Stimulated activated CD4-positive, alpha-beta T cell treated with anti-CD3 and anti-CD28 coated beads, Interleukin-15, amount 100 ng/mL, for 24 hours (primary cell): ENCODE data around the gene FAM240A.

Experiments used
- DNase-seq: peaks from one replicate; pipeline ENCODE4 v3.0.0-alpha.2; 2020

The FAM240A gene

DNA sequence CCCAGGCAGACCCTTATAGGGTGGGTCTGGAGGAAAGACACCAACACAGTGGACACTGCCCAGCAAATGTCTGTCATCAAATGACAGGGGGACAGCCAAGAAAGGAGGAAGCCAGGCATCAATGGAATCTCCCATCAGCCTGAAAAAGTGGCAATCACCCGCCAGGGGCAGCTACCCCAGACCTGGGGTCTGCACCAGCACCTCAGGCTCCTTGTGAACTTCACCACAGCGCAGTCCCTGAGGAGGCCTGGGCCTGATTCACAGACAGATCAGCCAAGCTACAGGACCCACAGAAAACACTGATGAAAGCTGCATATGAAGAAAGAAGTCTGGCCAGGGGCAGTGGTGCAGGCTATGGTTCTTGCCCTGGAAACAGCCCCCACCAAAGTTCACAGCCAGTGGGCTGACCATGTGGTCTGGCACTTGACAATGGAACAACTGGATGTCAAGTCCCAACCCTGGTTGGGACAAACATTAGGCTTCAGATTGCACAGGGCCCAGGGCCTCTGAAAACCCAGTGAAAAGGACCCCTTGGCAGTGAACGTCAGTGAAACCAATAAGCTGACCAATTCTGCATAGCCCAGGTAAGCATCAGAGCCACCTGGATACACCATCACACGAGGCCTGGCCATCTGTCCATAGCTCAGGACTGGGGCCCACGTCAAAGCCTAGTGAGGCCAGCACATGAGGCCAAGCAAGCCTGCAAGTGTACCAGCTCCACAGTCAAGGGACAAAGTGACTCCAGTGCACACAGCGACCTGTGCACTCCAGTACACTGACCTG, 52.1 kb downstream of the FAM240A start:
- no peak for DNase-seq

DNA sequence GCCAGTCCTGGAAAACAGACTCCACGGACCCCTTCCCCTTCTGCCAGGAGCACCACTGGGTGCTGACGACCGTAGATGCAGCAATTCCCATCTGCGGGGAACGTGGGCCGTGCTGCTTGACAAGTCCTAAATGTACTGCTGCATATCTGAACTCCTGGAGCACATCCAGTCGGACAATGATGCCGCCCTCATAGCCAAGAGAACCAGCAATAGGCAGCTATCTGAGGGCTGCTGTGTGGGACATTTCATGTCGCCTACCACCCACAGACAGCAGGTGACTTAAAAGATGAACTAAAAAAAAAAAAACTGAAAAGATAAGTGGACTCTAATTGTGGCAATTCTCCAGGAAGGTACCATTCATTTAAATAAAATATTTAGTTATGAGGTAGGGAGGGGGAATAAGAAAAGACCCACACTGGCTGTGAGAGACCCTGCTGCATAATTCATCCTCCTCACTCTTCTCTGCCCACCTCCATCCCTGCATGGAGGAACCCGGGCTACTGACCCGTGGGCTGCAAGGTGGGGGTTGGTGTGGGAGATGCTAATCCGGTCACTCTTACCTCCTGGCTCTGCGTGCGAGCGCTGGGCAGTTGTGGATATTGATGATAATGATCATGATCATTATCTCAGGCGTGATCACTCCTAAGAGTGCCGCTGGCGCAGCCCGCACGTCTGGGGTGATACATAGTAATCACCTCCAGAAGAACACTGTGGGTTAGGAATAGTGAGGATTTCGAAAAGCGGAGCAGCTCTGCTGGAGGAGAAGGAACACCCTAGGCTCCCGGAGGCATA, 52.8 kb downstream of the FAM240A start:
- no peak for DNase-seq

DNA sequence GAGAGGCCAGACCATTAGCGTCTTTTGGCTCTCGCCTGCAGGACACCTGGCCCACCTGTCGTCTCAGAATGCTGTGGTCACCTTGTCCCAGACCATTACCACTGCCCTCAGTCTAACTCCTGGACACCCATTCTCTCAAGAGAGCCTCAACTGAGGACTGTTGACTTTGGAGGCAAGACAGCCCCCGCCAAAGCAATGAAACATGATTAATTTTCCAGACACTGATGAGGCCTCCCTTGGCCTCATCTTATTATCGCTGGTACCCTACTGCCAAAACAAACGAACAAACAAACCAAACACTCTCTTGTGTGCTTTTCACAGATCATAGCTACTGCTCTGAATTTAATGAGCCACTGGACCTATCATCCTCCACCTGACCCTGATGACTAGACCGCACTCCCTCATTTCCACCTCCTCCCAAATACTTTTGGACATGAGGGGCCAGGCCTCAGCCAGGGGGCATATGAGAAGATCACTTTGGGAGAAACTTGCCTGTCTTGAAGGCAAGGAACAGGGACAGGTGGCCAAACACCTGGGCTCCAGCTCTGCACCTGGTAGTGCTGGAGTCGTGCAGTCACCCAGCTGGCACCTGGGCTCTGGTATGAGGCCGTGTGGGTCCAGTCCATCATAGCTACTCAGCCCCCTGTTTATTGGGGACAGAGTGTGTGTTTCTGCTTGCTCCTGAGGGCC, 53.6 kb downstream of the FAM240A start:
- DNase-seq: no peak

DNA sequence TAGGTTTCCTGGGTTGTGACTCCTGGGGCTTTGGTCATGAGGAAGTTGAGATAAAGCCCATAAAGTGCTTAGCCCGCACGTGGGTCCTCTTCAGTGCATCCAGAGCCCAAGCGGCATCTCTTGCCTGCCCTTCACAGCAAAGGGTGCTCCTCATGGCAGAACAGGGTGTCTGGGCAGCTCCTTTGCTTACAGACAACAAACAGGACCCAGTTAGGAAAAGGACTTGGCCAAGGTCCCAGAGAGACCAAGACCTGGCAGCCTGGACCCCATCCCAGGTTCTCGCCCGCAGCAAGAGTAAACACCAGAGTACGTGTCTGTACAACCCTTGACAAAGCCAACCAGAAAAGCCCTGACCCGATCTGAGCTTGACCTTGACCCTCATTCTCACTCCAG, 54.1 kb downstream of the FAM240A start:
- DNase-seq: no peak

DNA sequence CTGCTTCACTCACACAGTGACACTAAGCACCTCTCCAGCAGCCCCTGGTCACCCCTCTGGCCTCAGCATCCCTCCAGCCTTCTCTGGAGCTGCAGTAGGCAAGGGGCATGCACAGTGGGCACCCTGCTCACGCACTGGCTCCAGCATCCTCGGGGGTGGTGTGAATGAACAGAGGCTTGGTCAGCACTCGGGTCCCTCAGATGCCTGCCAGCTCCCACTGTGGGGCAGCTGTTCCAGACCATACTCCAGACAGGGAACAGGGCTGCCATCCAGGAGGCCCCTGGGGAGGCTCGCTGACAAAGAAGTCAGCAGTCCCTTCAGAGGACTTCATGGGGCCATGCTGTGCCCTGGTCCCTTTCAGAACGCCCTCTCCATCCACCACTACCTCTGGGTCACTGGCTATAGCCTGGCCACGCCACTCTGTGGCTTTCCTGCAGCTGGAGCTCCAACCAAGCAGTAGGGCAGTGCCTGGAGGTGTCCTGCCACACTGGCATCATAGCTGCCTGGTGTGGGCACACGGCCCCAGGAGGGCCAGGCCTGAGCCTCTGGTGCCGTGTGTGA, 54.8 kb downstream of the FAM240A start:
- DNase-seq: no peak

DNA sequence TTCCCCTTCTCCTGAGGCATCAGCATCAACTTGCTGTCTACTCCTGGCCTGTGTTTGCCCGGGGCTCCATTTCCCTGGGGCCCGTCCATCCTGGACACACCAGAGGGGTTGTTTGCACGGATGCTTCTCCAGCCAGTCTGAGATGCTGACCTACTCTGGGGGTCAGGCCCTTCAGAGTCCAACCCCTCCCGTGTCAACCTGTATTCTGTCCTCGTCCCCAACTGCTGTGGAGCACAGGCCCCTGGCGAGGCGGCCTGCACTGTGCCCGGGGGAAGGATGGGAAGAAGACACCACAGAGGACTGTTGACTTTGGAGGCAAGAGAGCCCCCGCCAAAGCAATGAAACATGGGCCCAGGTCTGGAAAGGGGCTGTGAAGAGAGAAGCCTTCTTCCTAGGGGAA, 55.3 kb downstream of the FAM240A start:
- no peak for DNase-seq

DNA sequence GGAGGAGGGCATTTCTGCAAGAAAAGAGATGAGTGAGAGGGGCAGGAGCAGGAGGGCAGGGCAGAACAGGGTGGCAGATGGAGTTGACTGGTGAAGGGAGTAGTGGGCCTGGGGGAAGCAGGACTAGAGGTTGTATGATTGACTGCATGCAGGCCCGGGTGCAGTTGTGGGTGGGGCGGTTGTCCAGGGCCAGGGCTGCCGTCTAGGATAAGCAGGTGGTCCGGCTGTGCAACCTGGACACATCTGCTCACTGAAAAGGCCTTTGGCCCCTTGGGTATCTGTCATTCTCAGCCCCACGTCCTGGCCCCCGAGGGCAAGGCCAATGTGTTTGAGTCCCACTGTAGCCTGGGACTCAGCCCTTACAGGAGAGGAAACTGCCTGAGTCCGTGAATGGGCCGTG, 55.8 kb downstream of the FAM240A start:
- no peak for DNase-seq

DNA sequence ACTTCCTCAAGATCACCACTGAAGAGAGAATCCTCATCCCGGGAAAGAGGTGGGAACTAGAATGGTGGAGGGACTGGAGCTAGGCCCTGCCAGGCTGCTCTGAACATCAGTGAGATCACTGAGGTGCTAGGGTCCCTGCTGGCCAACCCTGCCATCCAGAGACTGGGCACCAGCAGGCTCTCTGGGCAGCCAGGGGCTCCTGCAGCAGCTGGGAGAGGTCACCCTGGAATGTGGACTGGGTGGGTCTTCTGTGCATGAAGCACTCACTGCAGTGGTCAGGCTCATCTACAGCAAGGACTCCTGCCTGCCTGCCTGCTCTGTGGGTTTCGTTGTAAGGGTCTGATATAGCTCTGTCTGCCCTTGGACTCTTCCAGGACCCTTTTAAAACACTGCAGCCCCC, 56.3 kb downstream of the FAM240A start:
- DNase-seq: no peak

DNA sequence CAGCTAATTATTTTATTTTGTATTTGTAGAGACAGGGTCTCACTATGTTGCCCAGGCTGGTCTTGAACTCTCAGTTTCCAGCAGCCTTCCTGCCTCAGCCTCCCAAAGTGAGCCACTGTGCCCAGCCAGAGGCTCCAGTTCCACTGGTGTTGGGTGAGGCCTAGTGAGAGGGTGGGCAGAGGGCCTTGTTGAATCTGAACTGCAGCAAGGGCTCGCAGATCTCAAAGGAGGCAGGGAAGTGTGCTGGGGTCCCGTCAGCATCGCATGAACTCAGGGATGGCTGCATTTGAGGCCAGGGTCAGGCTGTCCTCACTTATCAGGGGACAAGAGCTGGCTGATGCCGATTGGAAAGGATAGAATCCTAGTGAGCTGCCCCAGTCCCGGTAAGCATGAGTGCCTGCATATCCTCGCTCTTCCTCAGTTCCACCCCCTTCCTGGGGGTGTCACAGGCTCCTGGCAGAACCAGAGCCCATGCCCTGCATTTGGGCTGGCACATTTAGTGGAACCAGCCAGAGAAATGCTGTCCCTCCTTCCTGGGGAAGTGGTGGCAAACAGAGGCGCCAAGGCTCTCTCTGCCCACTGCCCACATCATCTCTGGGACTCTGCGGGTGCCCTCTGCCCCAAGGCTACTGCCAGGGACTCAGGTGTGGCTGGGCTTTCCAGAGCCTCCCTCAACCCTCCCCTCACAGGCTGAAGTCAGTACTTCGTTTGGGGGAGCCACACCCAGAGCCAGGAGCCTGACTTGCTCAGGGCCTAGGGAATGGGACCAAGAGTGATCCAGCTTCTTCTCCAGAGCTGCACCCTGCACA, 57.1 kb downstream of the FAM240A start:
- no peak for DNase-seq

DNA sequence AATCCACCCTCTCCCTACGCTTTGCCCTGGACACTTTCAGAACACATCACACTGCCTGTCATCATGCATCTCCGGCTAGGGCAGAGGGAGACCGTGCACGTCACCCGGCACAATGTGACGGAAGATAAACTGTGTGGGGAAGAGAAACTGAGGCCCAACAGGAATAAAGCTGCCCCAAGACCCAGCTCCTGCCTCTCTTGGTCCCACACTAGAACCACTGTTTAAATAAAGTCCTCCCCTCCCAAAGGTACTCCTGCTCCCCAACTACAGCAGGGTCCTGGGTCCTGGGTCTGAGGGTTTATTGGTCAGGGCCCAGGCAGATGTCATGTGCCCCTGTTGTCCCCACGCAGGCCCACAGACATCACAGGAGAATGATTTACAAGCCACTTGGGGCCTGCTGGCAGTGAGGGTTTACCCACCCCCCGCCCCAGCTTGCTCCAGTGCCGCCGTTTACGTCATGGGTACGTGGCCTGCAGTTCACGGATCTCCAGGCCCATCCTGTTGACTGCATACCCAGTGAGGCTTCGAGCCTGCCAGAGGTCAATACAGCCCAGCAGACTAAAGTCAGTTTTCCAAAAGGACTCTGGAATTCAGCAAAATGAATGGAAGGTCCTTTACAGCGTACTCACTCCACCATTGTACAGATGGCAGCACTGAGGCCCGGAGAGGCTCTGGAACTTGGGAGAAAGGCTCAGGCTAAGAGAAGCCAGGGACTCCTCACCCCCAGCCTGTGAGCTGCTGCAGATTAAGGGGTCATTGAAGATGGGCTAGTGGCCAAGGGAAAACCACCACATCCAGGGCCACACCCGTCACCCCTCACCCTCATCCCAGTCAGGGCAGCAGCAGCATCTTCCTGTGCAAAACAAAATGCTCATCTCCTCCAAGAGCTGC, 57.9 kb downstream of the FAM240A start:
- no peak for DNase-seq

DNA sequence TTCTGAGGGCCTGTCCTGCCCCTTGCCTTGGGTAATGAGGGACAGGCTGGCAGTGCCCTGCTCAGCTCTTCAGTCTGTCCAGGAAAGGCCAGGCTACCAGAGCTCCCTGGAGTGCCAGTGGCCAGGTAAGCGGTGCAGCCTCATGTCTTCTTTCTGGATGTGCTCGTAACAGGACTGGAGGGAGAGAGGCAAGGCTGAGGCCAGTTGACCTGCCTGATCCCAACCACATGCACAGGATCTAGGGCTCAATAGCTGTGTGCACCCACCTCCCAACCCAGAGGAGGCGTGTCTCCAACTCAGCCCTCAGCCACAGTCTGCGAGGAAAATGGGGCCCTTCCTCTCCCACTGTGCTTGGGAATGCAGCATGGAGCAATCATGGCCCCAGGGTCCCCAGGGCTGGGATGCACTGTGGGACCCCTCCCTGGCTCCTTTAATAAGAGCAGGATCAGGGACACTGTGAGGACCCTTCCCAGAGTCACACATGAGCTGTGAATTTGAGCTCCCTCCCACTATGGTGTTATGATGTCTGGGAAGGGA, 58.6 kb downstream of the FAM240A start:
- no peak for DNase-seq

DNA sequence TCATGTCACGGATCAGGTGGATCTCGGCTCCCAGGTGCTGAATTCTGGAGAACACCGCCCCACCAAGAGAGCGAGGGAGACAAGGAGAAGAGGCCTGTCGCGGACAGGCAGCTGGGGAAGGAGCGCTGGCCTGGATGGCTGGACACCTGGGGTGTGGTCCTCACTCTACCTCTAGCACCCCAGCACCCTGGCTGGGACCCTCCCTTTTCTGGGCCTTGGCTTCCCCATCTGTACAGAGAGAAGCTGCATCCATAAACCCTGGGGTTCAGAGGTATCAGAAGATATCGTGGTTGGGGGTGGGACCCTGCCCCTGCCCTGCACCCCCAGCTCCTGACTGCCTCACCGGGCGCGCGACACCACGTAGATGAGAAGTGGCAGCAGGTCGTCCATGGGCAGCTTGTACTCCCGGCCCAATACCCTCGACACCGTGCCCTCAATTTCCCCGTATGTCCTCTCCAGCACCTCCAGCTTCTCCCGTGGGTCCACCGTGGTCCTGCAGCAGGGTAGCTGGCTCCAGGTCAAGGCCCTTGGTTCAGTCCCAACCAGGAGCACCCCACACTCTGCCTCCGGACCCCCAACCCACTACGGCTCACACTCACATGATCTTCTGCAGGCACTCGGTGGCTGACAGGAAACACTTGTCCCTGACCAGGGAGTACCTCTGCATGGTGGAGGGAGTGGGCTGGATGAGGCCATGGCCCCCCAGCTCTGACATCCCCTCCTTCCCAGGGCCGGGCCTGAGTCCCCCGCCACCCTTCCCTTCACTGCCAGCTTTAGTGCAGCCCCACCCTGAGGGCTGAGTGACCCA, 59.4 kb downstream of the FAM240A start:
- no peak for DNase-seq

DNA sequence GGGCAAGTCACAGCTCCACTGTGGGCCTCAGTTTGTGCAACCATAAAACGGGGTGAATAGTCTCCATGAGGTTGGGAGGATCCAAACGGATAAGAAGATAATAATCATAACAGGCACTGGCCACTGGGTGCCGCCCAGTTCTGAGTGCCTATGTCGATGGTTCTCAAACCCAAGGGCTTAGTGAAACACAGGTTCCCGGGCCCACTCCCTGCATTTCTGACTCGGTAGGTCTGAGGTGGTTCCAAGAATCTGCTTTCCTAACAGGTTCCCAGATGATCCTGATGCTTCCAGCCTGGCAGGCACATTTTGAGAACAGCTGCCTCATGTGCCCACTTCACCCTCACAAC, 60.0 kb downstream of the FAM240A start:
- DNase-seq: no peak

DNA sequence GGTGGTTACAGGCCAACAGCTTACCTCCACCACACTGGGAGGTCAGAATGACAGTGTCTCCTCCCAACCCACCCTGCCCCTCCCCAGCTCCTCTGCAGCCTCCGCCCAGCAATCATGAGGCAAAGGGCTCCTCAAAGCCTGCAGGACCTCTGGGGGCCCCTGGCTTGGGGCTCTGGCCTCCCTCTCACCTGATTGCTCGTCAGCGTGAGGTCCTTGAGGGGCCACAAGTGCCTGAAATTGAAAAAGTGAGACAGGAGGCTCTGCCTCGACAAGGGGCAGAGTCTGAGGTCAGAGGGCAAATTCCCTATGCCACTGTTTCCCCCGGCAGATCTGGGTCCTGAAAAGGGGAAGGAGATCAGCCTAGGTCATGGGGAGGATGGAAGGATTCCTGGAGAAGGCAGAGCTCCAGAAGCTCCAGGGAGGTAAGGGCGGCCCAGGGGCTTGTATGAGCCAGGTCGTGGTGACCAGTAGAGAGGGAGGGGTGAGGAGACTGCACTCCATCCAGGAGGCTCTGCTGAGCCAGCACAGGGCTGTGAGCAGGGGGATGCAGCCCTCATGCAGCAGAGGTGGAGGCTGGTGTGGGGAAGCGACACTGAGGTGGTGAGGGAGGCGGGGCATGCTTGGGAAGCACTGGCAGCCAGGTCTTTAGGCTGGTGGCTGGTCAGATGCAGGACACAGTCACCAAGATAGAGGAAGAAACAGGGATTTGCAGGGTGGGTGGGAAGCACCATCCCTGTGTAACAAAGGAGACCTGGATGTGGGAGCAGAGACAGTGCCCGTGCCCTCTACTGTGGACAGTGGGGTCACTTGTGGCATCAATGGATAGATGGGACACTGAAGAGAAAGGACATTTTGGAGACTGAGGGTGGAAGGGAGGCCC, 61.1 kb downstream of the FAM240A start:
- DNase-seq: no peak

DNA sequence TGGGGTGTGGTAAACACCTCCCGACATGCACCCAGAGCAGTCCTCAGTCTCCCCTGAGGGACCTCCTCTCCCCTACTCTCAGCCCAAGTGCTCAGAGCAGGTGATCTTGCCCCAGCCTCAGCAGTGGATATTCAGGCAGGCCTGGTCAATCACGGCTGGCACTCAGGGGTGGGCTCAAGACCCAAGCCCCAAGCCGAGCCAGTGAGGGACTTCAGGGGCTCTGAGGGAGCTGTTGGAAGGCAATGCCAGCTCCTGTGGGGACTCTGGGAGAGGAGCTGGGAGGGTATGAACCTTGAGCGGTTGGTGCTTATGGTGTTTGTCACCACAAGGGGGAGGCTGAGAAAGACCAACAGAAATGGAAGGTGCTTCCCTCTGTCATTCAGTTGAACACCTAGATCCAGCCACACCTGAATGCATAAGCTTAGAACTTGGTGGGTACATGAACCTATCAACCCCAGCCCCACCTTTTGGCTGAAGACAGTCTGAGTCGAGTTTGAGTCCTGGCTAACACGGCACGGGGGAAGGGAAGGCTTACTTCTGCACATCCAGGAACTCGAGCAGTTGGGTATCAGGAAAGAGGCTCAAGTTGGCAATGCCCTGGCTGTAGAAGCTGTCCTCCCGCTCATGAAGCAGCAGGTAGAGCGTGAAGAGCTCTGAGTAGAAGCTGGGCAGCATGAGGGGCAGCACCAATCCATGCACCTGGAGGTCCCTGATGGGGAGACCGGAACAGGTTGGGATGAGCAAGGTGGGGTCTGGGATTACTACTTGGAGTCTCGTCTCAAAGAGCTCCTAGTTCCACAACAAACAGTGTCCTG, 61.9 kb downstream of the FAM240A start:
- no peak for DNase-seq

DNA sequence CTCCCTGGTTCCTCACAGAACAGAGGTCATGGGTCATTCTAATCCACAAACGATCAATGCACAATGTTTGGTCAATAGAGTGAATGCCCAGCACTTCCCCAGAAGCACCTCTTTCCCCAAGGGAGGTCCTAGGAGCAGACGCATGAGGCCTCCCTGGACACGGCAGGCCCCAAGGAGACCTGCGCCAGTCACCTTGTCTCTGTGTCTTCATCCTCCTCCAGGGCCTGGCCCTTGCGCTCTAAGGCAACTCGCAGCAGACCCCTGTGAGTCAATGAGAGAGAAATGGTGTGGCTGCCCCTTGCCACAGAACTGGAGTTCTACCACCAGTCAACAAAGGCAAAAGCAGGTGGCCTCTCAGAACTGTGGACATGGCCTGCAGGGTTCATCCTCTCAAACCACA, 63.1 kb downstream of the FAM240A start:
- DNase-seq: no peak
